Karpas-422 (cell line): ENCODE measurements around the gene IER3. TPM values are rescaled to one million over a fixed set of nuclear protein-coding genes. Genes with fewer than 3 reads are reported as not detected.
"Not testable (repeated sequence)": the region's sequence is repeated elsewhere in the genome, so short reads cannot be mapped to it uniquely, and the experiment has no call there.

Source experiments
- DNase-seq: peaks from one replicate; pipeline ENCODE4 v3.0.0-alpha.2; 2015
- H2AFZ ChIP-seq: fragments of 200-600 bp; sonication (generic); 2 replicates; pipeline ENCODE4 v1.6.1; 2014; ENCODE audit warnings: antibody characterized with exemption, low read length, mixed read lengths
- H3K27ac ChIP-seq: fragments of 200-600 bp; sonication (generic); 2 replicates; pipeline ENCODE4 v1.5.1; 2014; ENCODE audit warnings: mild to moderate bottlenecking, low read length, moderate library complexity
- H3K27me3 ChIP-seq: fragments of 200-600 bp; sonication (generic); 2 replicates; pipeline ENCODE4 v1.6.1; 2014; ENCODE audit warnings: low read length, mixed read lengths
- H3K36me3 ChIP-seq: fragments of 200-600 bp; sonication (generic); 2 replicates; pipeline ENCODE4 v1.6.1; 2014; ENCODE audit warnings: low read length, mixed read lengths; ENCODE audit not compliant: insufficient read depth
- H3K4me1 ChIP-seq: fragments of 200-600 bp; sonication (generic); 2 replicates; pipeline ENCODE4 v1.6.1; 2014; ENCODE audit warnings: mild to moderate bottlenecking, low read length, mixed read lengths
- H3K4me2 ChIP-seq: fragments of 200-600 bp; sonication (generic); 2 replicates; pipeline ENCODE4 v1.6.1; 2014; ENCODE audit warnings: low read length, low read depth, mild to moderate bottlenecking; ENCODE audit not compliant: poor library complexity, severe bottlenecking
- H3K4me3 ChIP-seq: fragments of 200-600 bp; sonication (generic); 2 replicates; pipeline ENCODE4 v1.5.1; 2014; ENCODE audit warnings: mild to moderate bottlenecking, antibody characterized with exemption, low read length, mixed read lengths
- H3K79me2 ChIP-seq: fragments of 200-600 bp; sonication (generic); 2 replicates; pipeline ENCODE4 v1.6.1; 2014; ENCODE audit warnings: mild to moderate bottlenecking, low read length, mixed read lengths
- H3K9ac ChIP-seq: fragments of 200-600 bp; sonication (generic); 2 replicates; pipeline ENCODE4 v1.6.0; 2014; ENCODE audit warnings: low read length
- H3K9me2 ChIP-seq: fragments of 200-600 bp; sonication (generic), shearing (Covaris generic); replicated peaks from 2 replicates; pipeline ENCODE4 v1.6.0; 2014; ENCODE audit warnings: mild to moderate bottlenecking, low read length, moderate library complexity; ENCODE audit not compliant: insufficient read depth
- H3K9me3 ChIP-seq: fragments of 300-700, 200-600 bp; sonication (generic); 2 replicates; pipeline ENCODE4 v1.6.1; 2014; ENCODE audit warnings: low read length, mixed read lengths
- H4K20me1 ChIP-seq: fragments of 200-600 bp; sonication (generic); 2 replicates; pipeline ENCODE4 v1.6.1; 2014; ENCODE audit warnings: mild to moderate bottlenecking, antibody characterized with exemption, low read length, low read depth; ENCODE audit not compliant: insufficient read depth
- total RNA-seq: library from RNA; depleted of rRNA; stranded (reverse); fragments of >200 nt; shearing (Covaris generic); gene quantifications from 2 replicates; pipeline ENCODE4 v1.2.3, GENCODE V29; 2014; ENCODE audit warnings: low replicate concordance

IER3 gene
- total RNA-seq, 1 experiment from 2014 or later, result 0.19 TPM

DNA sequence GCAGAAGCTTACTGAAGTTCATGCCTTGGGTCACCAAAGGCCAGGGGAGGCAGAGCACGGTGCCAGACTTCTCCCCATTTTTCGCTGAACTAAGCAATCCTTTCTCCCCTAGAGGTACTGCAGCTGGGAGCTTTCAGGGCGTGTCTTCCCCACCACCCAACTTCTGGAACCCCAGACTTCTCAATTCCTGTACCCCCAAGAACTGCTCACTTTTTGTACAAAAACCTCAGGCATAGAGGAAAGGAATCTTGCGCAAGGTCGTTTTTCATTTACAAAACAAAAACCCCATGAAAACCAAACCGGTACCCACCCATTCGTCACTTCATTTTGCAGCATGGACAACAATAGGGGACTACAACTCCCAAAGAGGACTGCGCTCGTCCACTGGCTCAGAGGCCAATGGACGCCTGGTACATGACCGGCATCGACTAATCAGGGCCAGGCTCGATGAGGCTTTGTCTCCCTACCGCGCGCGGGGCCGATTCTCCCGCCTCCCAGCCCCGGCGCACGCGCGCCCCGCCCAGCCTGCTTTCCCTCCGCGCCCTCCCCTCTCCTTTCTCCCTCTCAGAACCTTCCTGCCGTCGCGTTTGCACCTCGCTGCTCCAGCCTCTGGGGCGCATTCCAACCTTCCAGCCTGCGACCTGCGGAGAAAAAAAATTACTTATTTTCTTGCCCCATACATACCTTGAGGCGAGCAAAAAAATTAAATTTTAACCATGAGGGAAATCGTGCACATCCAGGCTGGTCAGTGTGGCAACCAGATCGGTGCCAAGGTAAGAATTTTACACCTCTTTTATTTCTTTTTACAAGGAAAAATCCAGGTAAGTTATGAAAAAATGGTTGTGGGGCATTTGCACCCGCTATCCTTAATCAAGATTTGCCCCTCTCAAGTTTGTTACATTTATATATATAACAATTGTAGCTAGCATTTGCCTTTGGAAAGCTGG lies 24.3 kb downstream of the IER3 start, which contains the start of gene TUBB:
Gene TUBB, plus strand, starts transcription at position 562 of the 947 bp plus-strand sequence. Its CDS starts 155 bp downstream, at position 717.
- H3K4me1 ChIP-seq, result peaks cover 43% of the 10 kb centered on the region
- peak within 1 kb of the TSS; percentile 95 for H3K4me2 ChIP-seq
- peak; percentile 98 for DNase-seq
- peak within 1 kb of the TSS; percentile 99 for H3K27ac ChIP-seq
- no peaks in the 10 kb centered on the region for H3K27me3 ChIP-seq
- H3K9me3 ChIP-seq, result no peaks in the 10 kb centered on the region
- peak within 1 kb of the TSS; percentile 98 for H3K4me3 ChIP-seq
- no peaks in the 10 kb centered on the region for H3K9me2 ChIP-seq
- no peak within 1 kb of the TSS for H2AFZ ChIP-seq
- H4K20me1 ChIP-seq, result peaks cover 27% of the 10 kb centered on the region
- peaks cover 28% of the 10 kb centered on the region for H3K36me3 ChIP-seq
- peak within 1 kb of the TSS; percentile 96 for H3K9ac ChIP-seq
- H3K79me2 ChIP-seq, result peaks cover 60% of the 10 kb centered on the region

DNA sequence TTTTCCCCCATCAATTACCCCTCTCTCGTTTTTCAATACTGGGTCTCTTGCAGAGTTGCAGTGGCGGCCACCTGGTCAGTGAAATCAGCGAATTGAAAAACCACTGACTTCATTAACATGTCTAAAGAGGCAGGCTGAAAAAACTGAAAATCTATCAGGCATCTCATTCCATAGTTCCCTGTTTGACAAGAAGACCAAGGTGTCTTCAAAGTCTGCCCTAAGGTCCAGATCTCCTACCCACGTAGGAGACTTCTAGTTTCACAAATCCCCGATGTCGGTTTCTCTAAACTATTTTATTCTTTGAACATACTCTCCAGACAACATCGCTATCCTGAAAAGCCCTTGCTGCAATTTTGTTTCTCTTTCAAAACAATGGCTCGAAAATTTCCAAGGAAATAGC lies 25.0 kb downstream of the IER3 start:
- Histone ChIP-seq H4K20me1 (peaks cover 27% of the 10 kb centered on the region), H3K27ac (peak overlapping the region; percentile 99), H3K27me3 (no peaks in the 10 kb centered on the region), H3K79me2 (peaks cover 60% of the 10 kb centered on the region), H3K4me1 (peaks cover 43% of the 10 kb centered on the region), H3K9me2 (no peaks in the 10 kb centered on the region), H3K4me3 (peak overlapping the region; percentile 98), H3K9ac (peak overlapping the region; percentile 89), H3K36me3 (peaks cover 24% of the 10 kb centered on the region), H3K9me3 (no peaks in the 10 kb centered on the region), H2AFZ (no peak overlapping the region), H3K4me2 (peak overlapping the region; percentile 95)
- peak; percentile 75 for DNase-seq

DNA sequence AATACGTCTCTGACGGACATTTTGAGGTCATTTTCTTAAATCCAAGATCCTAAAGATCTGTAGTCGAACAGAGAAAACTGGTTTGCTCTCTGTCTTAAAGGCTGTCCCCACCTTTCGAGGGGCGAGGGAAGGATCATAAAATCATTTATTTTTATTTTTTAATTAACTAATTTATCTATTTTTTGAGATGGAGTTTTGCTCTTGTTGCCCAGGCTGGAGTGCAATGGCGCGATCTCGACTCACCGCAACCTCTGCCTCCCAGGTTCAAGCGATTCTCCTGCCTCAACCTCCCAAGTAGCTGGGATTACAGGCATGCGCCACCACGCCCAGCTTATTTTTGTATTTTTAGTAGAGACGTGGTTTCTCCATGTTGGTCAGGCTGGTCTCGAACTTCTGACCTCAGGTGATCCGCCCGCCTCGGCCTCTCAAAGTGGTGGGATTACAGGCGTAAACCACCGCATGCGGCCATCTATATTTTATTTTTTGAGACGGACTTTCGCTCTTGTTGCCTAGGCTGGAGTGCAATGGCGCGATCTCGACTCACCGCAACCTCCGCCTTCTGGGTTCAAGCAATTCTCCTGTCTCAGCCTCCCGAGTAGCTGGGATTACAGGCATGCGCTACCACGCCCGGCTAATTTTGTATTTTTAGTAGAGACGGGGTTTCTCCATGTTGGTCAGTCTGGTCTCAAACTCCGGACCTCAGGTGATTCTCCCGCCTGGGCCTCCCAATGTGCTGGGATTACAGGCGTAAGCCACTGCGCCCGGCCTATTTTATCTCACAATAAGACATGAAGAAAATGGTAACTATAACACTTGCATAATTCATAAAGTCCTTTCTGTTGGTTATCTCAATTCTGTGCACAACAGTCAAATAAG lies 26.3 kb downstream of the IER3 start:
- peaks cover 56% of the 10 kb centered on the region for H3K79me2 ChIP-seq
- not testable (repeated sequence) for H3K9me2 ChIP-seq, H3K27me3 ChIP-seq, H3K9me3 ChIP-seq, H2AFZ ChIP-seq
- H3K36me3 ChIP-seq, result peaks cover 18% of the 10 kb centered on the region
- H3K4me3 ChIP-seq, result peak overlapping the region; percentile 98
- H3K27ac ChIP-seq, result peak overlapping the region; percentile 99
- peaks cover 41% of the 10 kb centered on the region for H3K4me1 ChIP-seq
- H3K9ac ChIP-seq, result peak overlapping the region; percentile 89
- H3K4me2 ChIP-seq, result peak overlapping the region; percentile 95
- DNase-seq, result peak; percentile 59
- H4K20me1 ChIP-seq, result peaks cover 17% of the 10 kb centered on the region

DNA sequence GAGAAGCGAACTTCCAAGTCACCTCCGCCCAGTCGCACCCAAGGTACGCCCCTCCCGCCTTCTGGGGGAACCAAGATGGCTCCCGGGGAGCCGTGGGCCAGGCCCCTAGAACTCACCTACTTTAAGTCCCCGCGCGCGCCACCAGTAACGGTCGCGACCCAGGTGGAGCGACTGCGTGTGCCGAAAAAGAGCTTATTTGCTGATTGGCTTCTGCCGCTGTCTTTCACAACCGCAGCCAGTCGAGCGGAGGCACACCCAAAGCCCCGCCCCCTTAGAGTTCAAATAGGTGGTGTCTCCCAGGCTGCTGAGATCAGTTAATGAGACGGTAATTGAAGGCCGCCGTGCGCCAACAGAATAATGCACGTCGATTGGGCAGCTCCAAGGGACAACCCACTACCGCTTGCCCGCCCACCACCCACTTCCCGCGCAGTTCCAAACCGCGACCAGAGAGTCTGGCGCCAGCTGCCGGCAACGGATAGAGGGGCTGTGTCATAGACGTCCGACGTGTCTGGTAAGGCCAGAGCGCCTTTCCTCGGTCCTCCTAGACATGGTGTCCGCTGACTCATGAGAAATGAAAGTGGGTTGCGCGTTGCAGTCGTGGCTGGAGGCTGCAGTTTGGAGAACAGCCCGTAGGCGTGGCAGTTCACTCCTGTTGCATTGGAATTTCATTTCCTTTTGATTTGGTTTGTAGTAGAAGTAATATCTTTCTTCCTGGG lies 27.1 kb downstream of the IER3 start, which contains the start of gene MDC1:
Gene MDC1, minus strand, starts transcription at position 153 of the 716 bp plus-strand sequence. CDS start 2,106 bp downstream, outside the sequence.
- Histone ChIP-seq H4K20me1 (peaks cover 9% of the 10 kb centered on the region), H3K9me2 (no peaks in the 10 kb centered on the region), H3K27me3 (no peaks in the 10 kb centered on the region), H3K79me2 (peaks cover 48% of the 10 kb centered on the region), H2AFZ (no peak within 1 kb of the TSS; the same call in 1 of the 2 replicates), H3K4me1 (peaks cover 33% of the 10 kb centered on the region), H3K9ac (peak within 1 kb of the TSS; percentile 89), H3K4me3 (peak within 1 kb of the TSS; percentile 98), H3K27ac (peak within 1 kb of the TSS; percentile 99), H3K4me2 (peak within 1 kb of the TSS; percentile 98), H3K36me3 (peaks cover 16% of the 10 kb centered on the region), H3K9me3 (no peaks in the 10 kb centered on the region)
- peak; percentile 100 for DNase-seq

DNA sequence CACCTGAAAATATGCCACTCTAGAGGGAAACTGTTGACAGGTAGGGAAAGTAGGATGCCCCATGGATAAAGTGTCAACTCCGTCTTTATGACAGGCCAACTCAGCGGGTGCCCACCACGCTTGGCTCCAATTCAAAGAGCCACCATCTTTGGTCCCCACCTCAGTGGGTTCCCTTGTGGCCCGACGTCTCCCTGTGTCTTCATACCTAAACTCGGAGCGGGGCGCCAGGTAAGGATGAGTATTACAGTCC lies 27.5 kb downstream of the IER3 start:
- H3K4me1 ChIP-seq, result peaks cover 28% of the 10 kb centered on the region
- H3K9me2 ChIP-seq, result no peaks in the 10 kb centered on the region
- H3K4me2 ChIP-seq, result peak overlapping the region; percentile 98
- peak overlapping the region; percentile 87 for H3K9ac ChIP-seq
- H3K79me2 ChIP-seq, result peaks cover 43% of the 10 kb centered on the region
- H3K36me3 ChIP-seq, result peaks cover 14% of the 10 kb centered on the region
- H3K9me3 ChIP-seq, result no peaks in the 10 kb centered on the region
- H3K27ac ChIP-seq, result peak overlapping the region; percentile 89
- no peak overlapping the region; the same call in 1 of the 2 replicates for H2AFZ ChIP-seq
- no peaks in the 10 kb centered on the region for H3K27me3 ChIP-seq
- DNase-seq, result no peak
- H4K20me1 ChIP-seq, result peaks cover 4% of the 10 kb centered on the region
- peak overlapping the region; percentile 89 for H3K4me3 ChIP-seq

DNA sequence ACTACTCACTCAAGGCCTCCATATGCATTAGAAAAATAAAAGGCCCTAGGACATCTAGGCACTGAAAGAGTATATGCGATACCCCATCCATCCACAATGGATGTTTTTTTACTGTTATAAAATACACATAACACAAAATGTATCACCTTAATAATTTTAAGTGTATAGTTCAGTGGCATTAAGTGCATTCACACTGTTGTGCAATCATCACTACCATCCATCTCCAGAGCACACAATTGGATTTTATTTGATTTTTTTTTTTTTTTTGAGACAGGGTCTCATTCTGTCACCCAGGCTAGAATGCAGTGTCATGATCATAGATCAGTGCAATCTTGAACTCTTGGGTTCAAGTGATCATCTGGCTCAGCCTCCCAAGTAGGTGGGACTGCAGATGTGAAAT lies 30.1 kb downstream of the IER3 start:
- peaks cover 27% of the 10 kb centered on the region for H3K79me2 ChIP-seq
- peaks cover 20% of the 10 kb centered on the region for H3K4me1 ChIP-seq
- H3K9ac ChIP-seq, result no peak overlapping the region
- no peak overlapping the region for H2AFZ ChIP-seq
- no peaks in the 10 kb centered on the region for H3K27me3 ChIP-seq
- DNase-seq, result peak; percentile 34
- no peak overlapping the region for H3K4me2 ChIP-seq
- H3K4me3 ChIP-seq, result no peak overlapping the region
- H3K36me3 ChIP-seq, result peaks cover 14% of the 10 kb centered on the region
- H3K9me3 ChIP-seq, result no peaks in the 10 kb centered on the region
- H3K9me2 ChIP-seq, result no peaks in the 10 kb centered on the region
- H3K27ac ChIP-seq, result no peak overlapping the region
- no peaks in the 10 kb centered on the region for H4K20me1 ChIP-seq

DNA sequence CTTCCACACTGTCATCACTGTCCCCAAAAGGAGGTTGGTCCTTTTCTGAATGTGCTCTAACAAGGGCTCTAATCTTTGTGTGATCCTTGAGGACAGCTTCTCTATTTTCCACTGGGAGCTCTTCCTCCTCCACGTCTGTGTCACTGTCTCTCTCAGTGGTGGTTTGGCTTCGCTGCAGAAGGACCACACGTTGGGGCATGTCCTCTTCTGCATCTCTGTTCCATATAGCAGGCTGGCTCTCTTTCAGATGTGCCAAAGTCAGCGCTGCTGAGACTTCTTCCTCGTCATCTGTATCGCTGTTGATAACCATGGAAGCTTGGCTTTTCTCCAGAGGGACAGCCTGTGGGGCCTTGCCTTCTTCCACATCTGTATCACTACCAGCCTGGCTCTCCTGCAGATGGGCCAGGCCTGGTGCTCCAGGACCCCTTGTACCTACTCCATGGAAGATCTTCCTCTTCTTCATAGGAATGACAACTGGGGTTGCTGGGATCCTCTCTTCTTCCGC lies 31.9 kb downstream of the IER3 start:
- H3K36me3 ChIP-seq, result peaks cover 14% of the 10 kb centered on the region
- peaks cover 11% of the 10 kb centered on the region for H3K4me1 ChIP-seq
- H2AFZ ChIP-seq, result no peak overlapping the region
- no peaks in the 10 kb centered on the region for H3K27me3 ChIP-seq
- H3K9me2 ChIP-seq, result no peaks in the 10 kb centered on the region
- no peak overlapping the region for H3K27ac ChIP-seq
- H3K4me2 ChIP-seq, result no peak overlapping the region
- H3K9ac ChIP-seq, result no peak overlapping the region
- no peaks in the 10 kb centered on the region for H3K9me3 ChIP-seq
- peak; percentile 37 for DNase-seq
- no peaks in the 10 kb centered on the region for H4K20me1 ChIP-seq
- no peak overlapping the region for H3K4me3 ChIP-seq
- peaks cover 12% of the 10 kb centered on the region for H3K79me2 ChIP-seq
